ENCODE data around the gene LYSMD4.

Gene LYSMD4

GRCh38 chr15:99712415-99712814 lies 20.8 kb downstream of the LYSMD4 start:
- peaks cover 18% of the 10 kb centered on the region for H3K4me1 ChIP-seq (ENCODE audit: control insufficient read depth, insufficient read depth, low read length)
- no peak overlapping the region for H3K9ac ChIP-seq (ENCODE audit: low read length)
- H3K4me3 ChIP-seq (ENCODE audit: low read length): no peak overlapping the region
- no peaks in the 10 kb centered on the region for H3K27me3 ChIP-seq (ENCODE audit: control insufficient read depth, insufficient read depth, low read length)
- H3K36me3 ChIP-seq (ENCODE audit: control insufficient read depth, insufficient read depth, low read length): peaks cover 29% of the 10 kb centered on the region
- no peak overlapping the region for H3K27ac ChIP-seq (ENCODE audit: low read depth, low read length)

- Histone ChIP-seq H3K27ac (ENCODE audit: low read depth, low read length) (peak overlapping the region; percentile 30), H3K27me3 (ENCODE audit: control insufficient read depth, insufficient read depth, low read length) (no peaks in the 10 kb centered on the region), H3K9ac (ENCODE audit: low read length) (peak overlapping the region; percentile 32), H3K4me1 (ENCODE audit: control insufficient read depth, insufficient read depth, low read length) (peaks cover 18% of the 10 kb centered on the region), H3K36me3 (ENCODE audit: control insufficient read depth, insufficient read depth, low read length) (peaks cover 27% of the 10 kb centered on the region), H3K4me3 (ENCODE audit: low read length) (no peak overlapping the region)
These were observed 21.6 kb downstream of the LYSMD4 start for GRCh38 chr15:99711625-99712024.

- Histone ChIP-seq H3K4me3 (ENCODE audit: low read length) (no peak overlapping the region), H3K27ac (ENCODE audit: low read depth, low read length) (peak overlapping the region; percentile 40), H3K4me1 (ENCODE audit: control insufficient read depth, insufficient read depth, low read length) (peaks cover 17% of the 10 kb centered on the region), H3K9ac (ENCODE audit: low read length) (no peak overlapping the region), H3K27me3 (ENCODE audit: control insufficient read depth, insufficient read depth, low read length) (no peaks in the 10 kb centered on the region), H3K36me3 (ENCODE audit: control insufficient read depth, insufficient read depth, low read length) (peaks cover 23% of the 10 kb centered on the region)
These were observed 23.8 kb downstream of the LYSMD4 start for GRCh38 chr15:99709243-99709986.

GRCh38 chr15:99708563-99708962 lies 24.7 kb downstream of the LYSMD4 start:
- Histone ChIP-seq H3K4me3 (ENCODE audit: low read length) (no peak overlapping the region), H3K4me1 (ENCODE audit: control insufficient read depth, insufficient read depth, low read length) (peaks cover 21% of the 10 kb centered on the region), H3K27me3 (ENCODE audit: control insufficient read depth, insufficient read depth, low read length) (no peaks in the 10 kb centered on the region), H3K36me3 (ENCODE audit: control insufficient read depth, insufficient read depth, low read length) (peaks cover 23% of the 10 kb centered on the region), H3K27ac (ENCODE audit: low read depth, low read length) (no peak overlapping the region), H3K9ac (ENCODE audit: low read length) (no peak overlapping the region)

- peak overlapping the region; percentile 51 for H3K27ac ChIP-seq (ENCODE audit: low read depth, low read length)
- peaks cover 21% of the 10 kb centered on the region for H3K4me1 ChIP-seq (ENCODE audit: control insufficient read depth, insufficient read depth, low read length)
- H3K36me3 ChIP-seq (ENCODE audit: control insufficient read depth, insufficient read depth, low read length): peaks cover 19% of the 10 kb centered on the region
- H3K9ac ChIP-seq (ENCODE audit: low read length): no peak overlapping the region
- no peaks in the 10 kb centered on the region for H3K27me3 ChIP-seq (ENCODE audit: control insufficient read depth, insufficient read depth, low read length)
- no peak overlapping the region for H3K4me3 ChIP-seq (ENCODE audit: low read length)
These were observed 25.6 kb downstream of the LYSMD4 start for GRCh38 chr15:99707473-99708270.

GRCh38 chr15:99706557-99707303 lies 26.5 kb downstream of the LYSMD4 start:
- H3K4me3 ChIP-seq (ENCODE audit: low read length): no peak overlapping the region
- no peaks in the 10 kb centered on the region for H3K27me3 ChIP-seq (ENCODE audit: control insufficient read depth, insufficient read depth, low read length)
- H3K27ac ChIP-seq (ENCODE audit: low read depth, low read length): peak overlapping the region; percentile 51
- H3K4me1 ChIP-seq (ENCODE audit: control insufficient read depth, insufficient read depth, low read length): peaks cover 21% of the 10 kb centered on the region
- peaks cover 13% of the 10 kb centered on the region for H3K36me3 ChIP-seq (ENCODE audit: control insufficient read depth, insufficient read depth, low read length)
- H3K9ac ChIP-seq (ENCODE audit: low read length): no peak overlapping the region

GRCh38 chr15:99704444-99704838 lies 28.8 kb downstream of the LYSMD4 start:
- peaks cover 21% of the 10 kb centered on the region for H3K4me1 ChIP-seq (ENCODE audit: control insufficient read depth, insufficient read depth, low read length)

GRCh38 chr15:99703603-99704443 lies 29.4 kb downstream of the LYSMD4 start:
- H3K9ac ChIP-seq (ENCODE audit: low read length): no peak overlapping the region
- H3K27ac ChIP-seq (ENCODE audit: low read depth, low read length): peak overlapping the region; percentile 78
- H3K36me3 ChIP-seq (ENCODE audit: control insufficient read depth, insufficient read depth, low read length): peaks cover 2% of the 10 kb centered on the region
- H3K4me1 ChIP-seq (ENCODE audit: control insufficient read depth, insufficient read depth, low read length): peaks cover 18% of the 10 kb centered on the region
- H3K27me3 ChIP-seq (ENCODE audit: control insufficient read depth, insufficient read depth, low read length): no peaks in the 10 kb centered on the region
- H3K4me3 ChIP-seq (ENCODE audit: low read length): no peak overlapping the region

More at GRCh38 chr15:99704444-99704838, 28.8 kb downstream of the LYSMD4 start:
- H3K27ac ChIP-seq (ENCODE audit: low read depth, low read length): peak overlapping the region; percentile 65
- no peak overlapping the region for H3K9ac ChIP-seq (ENCODE audit: low read length)
- H3K4me3 ChIP-seq (ENCODE audit: low read length): no peak overlapping the region
- H3K36me3 ChIP-seq (ENCODE audit: control insufficient read depth, insufficient read depth, low read length): peaks cover 2% of the 10 kb centered on the region
- no peaks in the 10 kb centered on the region for H3K27me3 ChIP-seq (ENCODE audit: control insufficient read depth, insufficient read depth, low read length)

GRCh38 chr15:99702895-99703602 lies 30.2 kb downstream of the LYSMD4 start:
- Histone ChIP-seq H3K36me3 (ENCODE audit: control insufficient read depth, insufficient read depth, low read length) (peaks cover 1% of the 10 kb centered on the region), H3K27ac (ENCODE audit: low read depth, low read length) (peak overlapping the region; percentile 78), H3K9ac (ENCODE audit: low read length) (no peak overlapping the region), H3K4me1 (ENCODE audit: control insufficient read depth, insufficient read depth, low read length) (peaks cover 11% of the 10 kb centered on the region), H3K4me3 (ENCODE audit: low read length) (no peak overlapping the region), H3K27me3 (ENCODE audit: control insufficient read depth, insufficient read depth, low read length) (no peaks in the 10 kb centered on the region)

- Histone ChIP-seq H3K27ac (ENCODE audit: low read depth, low read length) (no peak overlapping the region), H3K27me3 (ENCODE audit: control insufficient read depth, insufficient read depth, low read length) (no peaks in the 10 kb centered on the region), H3K4me1 (ENCODE audit: control insufficient read depth, insufficient read depth, low read length) (no peaks in the 10 kb centered on the region), H3K36me3 (ENCODE audit: control insufficient read depth, insufficient read depth, low read length) (peaks cover 6% of the 10 kb centered on the region), H3K9ac (ENCODE audit: low read length) (no peak overlapping the region), H3K4me3 (ENCODE audit: low read length) (no peak overlapping the region)
These were observed 37.1 kb downstream of the LYSMD4 start for GRCh38 chr15:99696096-99696495.

- H3K4me1 ChIP-seq (ENCODE audit: control insufficient read depth, insufficient read depth, low read length): no peaks in the 10 kb centered on the region
- H3K4me3 ChIP-seq (ENCODE audit: low read length): no peak overlapping the region
- no peak overlapping the region for H3K9ac ChIP-seq (ENCODE audit: low read length)
- H3K36me3 ChIP-seq (ENCODE audit: control insufficient read depth, insufficient read depth, low read length): peaks cover 8% of the 10 kb centered on the region
- H3K27ac ChIP-seq (ENCODE audit: low read depth, low read length): no peak overlapping the region
- no peaks in the 10 kb centered on the region for H3K27me3 ChIP-seq (ENCODE audit: control insufficient read depth, insufficient read depth, low read length)
These were observed 40.4 kb downstream of the LYSMD4 start for GRCh38 chr15:99692825-99693224.
